ENCODE data around the gene CD9.

CD9 gene

DNA sequence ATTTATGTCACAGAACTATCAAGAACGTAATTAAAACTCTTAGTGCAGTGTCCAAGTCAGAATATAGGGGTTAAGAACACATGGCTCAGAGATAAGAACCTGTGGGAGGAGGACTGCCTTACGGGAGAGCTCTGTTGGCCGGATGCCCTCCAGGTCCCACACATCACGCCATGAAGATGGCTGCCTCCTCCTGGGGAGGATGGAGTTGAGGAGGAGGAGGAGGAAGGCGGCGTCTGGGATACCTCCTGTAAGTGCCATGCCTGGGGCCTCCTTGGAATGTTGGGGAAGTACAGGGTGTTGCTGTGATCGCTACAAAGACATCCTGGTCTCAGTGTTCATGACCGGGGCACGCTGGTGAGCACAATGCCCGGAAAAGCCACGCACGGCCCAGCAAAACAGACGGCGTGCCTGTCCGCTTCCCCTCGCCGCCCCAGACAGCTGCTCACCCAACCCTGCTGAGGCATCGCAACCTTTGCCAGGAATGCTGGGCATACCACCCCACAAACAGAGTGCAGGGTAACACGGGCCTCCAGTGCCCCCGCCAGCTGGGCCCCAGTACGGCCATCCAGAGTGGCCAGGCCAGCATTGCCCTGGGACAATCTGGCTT, 28.7 kb upstream of the CD9 start:
- H3K4me1 Mint-ChIP-seq: peaks cover 32% of the 10 kb centered on the region
- peaks cover 9% of the 10 kb centered on the region for H3K27me3 Mint-ChIP-seq
- H3K36me3 Mint-ChIP-seq: no peaks in the 10 kb centered on the region
- no peak for ATAC-seq
- H3K9me3 Mint-ChIP-seq: no peaks in the 10 kb centered on the region
- no peak overlapping the region for H3K27ac Mint-ChIP-seq
- no peak overlapping the region for H3K4me3 Mint-ChIP-seq

DNA sequence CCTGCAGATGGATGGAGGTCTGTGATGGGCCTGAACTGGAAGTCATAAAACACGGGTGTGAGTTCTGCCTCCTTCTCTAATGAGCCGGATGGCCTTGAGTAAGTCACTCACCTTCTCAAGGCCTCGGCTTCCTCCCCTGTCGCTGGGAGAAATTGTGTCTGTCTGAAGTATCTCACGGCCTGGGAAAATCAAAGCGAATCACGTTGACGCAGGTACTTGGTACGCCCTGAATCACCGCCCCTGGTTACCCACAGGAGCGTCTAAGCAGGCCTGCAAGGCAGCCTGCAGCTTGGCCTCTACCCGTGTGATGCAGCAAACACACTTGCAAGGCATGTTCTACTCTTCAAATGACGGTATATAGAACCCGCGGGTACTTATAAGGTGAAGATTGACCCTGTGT, 28.1 kb upstream of the CD9 start:
- H3K27ac Mint-ChIP-seq: no peak overlapping the region
- peaks cover 26% of the 10 kb centered on the region for H3K4me1 Mint-ChIP-seq
- ATAC-seq: no peak
- H3K27me3 Mint-ChIP-seq: peaks cover 9% of the 10 kb centered on the region
- no peaks in the 10 kb centered on the region for H3K36me3 Mint-ChIP-seq
- no peaks in the 10 kb centered on the region for H3K9me3 Mint-ChIP-seq
- H3K4me3 Mint-ChIP-seq: no peak overlapping the region

DNA sequence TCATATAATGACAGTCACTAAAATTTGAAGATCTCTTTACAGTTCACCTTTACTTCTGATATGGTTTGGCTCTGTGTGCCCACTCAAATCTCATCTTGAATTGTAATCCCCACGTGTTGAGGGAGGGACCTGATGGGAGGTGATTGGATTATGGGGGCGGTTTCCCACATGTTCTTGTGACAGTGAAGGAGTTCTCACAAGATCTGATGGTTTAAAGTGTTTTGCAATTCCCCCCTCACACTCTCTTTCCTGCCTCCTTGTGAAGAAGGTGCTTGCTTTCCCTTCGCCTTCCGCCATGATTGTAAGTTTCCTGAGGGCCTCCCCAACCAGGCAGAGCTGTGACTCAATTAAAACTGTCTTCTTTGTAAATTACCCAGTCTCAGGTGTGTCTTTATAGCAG, 27.3 kb upstream of the CD9 start:
- Mint-ChIP-seq H3K36me3 (no peaks in the 10 kb centered on the region), H3K9me3 (no peaks in the 10 kb centered on the region), H3K4me3 (no peak overlapping the region), H3K4me1 (peaks cover 18% of the 10 kb centered on the region), H3K27ac (no peak overlapping the region), H3K27me3 (peaks cover 9% of the 10 kb centered on the region)
- ATAC-seq: no peak

DNA sequence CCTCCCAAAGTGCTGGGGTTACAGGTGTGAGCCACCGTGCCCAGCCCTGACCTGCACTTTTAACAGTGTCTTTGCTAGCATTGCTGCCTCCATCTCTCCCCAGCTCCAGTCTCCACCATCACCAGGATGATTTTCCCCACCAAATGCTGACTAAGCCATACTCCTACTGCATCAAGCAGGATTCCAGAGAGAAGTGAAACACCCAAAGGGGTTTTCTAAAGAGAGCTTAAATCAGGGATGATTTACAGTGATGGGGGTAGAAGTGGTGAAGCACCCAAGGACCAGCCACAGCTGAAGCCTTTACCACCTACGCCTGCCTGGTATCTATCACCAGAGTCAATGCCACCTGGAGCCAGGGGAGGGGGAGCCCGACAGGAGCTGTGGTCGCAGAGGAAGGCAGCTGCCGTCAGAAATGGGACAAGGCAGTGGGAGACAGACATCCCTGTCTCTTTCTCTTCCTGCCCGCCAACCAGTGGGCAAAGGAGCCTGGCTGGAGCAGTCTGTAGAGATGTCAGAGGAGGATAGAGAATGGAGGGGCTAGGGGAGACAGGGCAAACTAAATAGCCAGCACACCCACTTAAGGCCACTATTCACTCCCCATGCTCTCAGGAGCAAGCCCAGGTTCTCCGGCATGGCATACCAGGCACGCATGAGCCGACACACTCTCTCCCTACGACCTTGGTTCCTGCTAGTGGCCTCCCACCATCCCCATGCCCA, 22.4 kb upstream of the CD9 start:
- no peak for ATAC-seq
- no peaks in the 10 kb centered on the region for H3K4me1 Mint-ChIP-seq
- no peak overlapping the region for H3K27ac Mint-ChIP-seq

DNA sequence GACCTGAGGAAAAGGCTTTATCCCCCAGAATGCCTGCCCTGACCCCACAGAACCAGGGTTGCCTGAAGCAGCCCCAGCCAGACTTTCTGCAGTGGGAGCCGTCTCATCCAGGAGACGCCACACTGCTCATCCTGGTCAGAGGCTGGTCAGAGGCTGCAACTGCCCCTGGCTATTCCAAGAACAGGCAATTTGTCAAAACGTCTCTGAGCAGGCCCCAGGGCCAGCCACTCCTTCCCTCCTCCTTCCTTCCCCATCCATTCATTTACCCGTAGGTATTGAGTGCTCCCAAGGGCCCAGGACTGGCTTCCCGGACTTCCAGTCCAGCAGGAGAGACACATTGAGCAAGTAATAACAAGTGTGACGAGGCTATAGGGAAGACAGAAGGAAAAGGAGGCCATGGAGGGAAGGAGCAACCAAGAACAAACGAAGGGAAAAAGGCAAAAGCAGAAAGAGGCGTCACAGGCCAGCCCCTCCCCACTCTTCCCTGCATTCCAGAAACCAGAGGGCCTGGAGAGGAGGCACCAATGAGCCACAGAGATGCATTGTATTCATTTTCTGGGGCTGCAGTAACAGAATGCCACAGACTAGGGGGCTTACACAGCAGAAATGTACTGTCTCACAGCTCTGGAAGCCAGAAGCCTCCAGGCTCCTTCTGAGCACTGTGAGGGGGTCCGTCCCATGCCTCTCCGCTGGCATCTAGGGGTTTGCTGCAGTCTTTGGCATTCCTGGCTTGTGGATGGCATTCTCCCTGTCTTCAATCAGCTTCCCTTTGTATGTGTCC, 21.0 kb upstream of the CD9 start:
- Mint-ChIP-seq H3K27ac (no peak overlapping the region), H3K9me3 (no peaks in the 10 kb centered on the region), H3K4me3 (no peak overlapping the region), H3K27me3 (no peaks in the 10 kb centered on the region), H3K4me1 (no peaks in the 10 kb centered on the region), H3K36me3 (no peaks in the 10 kb centered on the region)
- no peak for ATAC-seq

More for the DNA sequence above, 22.4 kb upstream of the CD9 start:
- Mint-ChIP-seq H3K9me3 (no peaks in the 10 kb centered on the region), H3K4me3 (no peak overlapping the region), H3K36me3 (no peaks in the 10 kb centered on the region), H3K27me3 (peaks cover 6% of the 10 kb centered on the region)

DNA sequence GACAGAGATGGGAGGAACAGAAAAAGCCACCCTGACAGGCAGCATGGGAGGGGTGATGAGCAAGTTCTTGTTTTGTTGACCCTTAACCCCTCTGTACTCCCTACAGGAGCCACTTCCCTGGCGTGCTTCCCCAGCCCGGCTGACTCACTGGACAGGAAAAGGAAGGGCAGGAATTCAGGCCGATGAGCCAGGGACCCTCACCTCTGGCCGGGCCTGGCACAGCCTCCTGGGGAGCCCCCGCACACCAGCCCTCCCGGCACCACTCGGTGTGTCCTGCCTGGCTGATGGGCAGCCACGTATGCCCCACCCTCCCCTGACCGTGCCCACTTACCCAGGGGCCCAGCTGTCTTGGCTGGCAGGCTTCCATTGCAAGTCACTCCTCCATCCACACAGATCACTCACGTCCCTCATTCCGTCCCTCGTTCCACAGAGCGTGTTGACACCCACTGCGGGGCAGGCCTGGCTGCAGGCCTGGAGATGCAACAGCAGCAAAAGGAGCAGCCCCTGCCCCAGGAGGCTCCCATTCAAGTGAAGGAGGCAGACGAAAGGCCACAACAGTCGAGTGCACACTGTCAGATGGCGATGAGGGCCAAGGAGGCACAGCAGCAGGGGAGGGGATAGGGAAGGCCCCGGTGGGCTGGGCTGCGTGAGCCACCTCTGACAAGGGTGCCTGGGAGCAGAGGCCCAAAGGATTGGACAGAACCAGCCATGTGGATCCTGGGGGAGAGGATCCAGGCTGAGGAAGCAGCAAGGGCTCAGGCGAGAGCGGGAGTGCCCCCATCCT, 19.7 kb upstream of the CD9 start:
- no peak overlapping the region for H3K27ac Mint-ChIP-seq
- no peaks in the 10 kb centered on the region for H3K27me3 Mint-ChIP-seq
- no peak overlapping the region for H3K4me3 Mint-ChIP-seq
- H3K9me3 Mint-ChIP-seq: no peaks in the 10 kb centered on the region
- peak; percentile 39 for ATAC-seq
- H3K4me1 Mint-ChIP-seq: no peaks in the 10 kb centered on the region
- H3K36me3 Mint-ChIP-seq: no peaks in the 10 kb centered on the region

DNA sequence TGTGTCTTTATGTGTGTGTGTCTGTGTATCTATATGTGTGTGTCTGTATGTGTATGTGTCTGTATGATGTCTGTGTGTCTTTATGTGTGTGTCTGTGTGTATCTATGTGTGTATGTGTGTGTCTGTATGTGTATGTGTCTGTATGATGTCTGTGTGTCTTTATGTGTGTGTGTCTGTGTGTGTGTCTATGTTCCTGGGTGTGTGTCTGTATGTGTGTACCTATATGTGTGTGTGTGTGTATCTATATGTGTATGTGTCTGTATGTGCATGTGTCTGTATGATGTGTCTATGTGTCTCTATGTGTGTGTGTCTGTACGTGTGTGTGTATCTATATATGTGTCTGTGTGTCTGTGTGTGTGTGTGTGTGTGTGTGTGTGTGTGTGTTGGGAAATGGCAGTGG, 19.0 kb upstream of the CD9 start:
- ATAC-seq: no peak
- Mint-ChIP-seq H3K36me3 (no peaks in the 10 kb centered on the region), H3K27me3 (peaks cover 4% of the 10 kb centered on the region), H3K9me3 (no peaks in the 10 kb centered on the region), H3K27ac (no peak overlapping the region), H3K4me3 (no peak overlapping the region), H3K4me1 (no peaks in the 10 kb centered on the region)

DNA sequence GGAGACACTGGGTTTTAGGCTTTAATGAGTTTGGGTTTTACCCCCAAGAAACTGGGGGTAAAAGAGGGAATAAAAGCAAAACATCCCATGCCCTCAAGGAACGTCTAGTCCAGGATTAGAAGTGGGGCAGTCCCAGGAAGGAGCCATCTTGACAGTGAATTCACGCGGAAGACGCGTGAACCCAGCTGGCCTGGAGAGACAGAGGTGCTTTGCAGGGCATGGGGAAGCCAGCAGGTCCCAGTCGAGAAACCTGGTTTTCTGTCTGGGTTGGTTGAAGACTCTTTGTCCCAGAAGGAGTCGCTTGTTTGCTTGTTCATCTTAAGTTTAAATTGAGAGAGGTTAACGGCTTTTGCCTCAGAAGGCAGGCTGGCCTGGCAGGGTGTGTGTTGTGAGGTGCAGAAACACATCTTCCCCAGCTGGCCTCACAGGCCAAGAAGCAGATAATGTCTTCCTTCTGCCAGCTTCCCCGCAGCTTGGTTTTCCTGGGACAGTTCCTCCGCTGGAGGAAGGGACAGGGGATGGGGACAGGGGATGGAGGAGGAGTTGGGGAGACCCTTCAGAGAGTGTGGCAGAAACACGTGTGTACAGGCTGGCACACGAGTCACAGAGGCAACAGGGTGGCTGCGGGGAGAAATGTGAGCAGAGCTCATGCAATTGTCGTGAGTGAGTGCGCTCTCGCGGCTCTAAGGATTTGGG, 18.5 kb upstream of the CD9 start:
- Mint-ChIP-seq H3K9me3 (no peaks in the 10 kb centered on the region), H3K4me1 (no peaks in the 10 kb centered on the region), H3K27me3 (peaks cover 10% of the 10 kb centered on the region), H3K4me3 (no peak overlapping the region), H3K27ac (no peak overlapping the region), H3K36me3 (no peaks in the 10 kb centered on the region)
- ATAC-seq: no peak

DNA sequence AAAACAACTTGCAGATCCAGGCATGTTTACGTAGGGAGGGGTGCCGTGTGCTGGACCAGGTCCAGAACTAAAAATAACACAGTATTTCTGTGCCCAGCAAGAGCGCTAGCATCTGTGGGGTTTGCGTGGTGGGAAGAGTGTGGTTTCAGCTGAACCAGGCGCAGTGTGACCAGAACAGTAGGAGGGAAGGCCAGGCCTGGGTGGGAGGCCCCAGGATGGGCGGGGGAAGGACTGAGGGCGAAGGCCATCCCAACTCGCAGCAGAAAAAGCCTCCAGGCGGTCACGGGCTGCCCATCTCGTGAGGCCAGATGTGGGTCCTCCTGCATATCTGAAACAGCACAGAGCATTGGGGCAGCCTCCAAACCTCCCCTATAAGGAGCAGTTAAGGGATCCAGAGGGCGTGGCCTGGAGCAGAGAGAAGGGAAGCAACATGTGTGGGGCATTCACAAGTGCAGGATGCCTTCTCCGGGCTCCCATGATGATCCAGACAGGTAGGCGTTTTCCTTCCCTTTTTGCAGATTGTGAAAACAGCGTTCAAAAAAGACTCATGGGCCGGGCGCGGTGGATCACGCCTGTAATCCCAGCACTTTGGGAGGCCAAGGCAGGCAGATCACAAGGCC, 17.8 kb upstream of the CD9 start:
- ATAC-seq: no peak
- H3K4me3 Mint-ChIP-seq: no peak overlapping the region
- peaks cover 16% of the 10 kb centered on the region for H3K27me3 Mint-ChIP-seq
- H3K36me3 Mint-ChIP-seq: no peaks in the 10 kb centered on the region
- H3K27ac Mint-ChIP-seq: no peak overlapping the region
- H3K9me3 Mint-ChIP-seq: no peaks in the 10 kb centered on the region
- H3K4me1 Mint-ChIP-seq: no peaks in the 10 kb centered on the region

DNA sequence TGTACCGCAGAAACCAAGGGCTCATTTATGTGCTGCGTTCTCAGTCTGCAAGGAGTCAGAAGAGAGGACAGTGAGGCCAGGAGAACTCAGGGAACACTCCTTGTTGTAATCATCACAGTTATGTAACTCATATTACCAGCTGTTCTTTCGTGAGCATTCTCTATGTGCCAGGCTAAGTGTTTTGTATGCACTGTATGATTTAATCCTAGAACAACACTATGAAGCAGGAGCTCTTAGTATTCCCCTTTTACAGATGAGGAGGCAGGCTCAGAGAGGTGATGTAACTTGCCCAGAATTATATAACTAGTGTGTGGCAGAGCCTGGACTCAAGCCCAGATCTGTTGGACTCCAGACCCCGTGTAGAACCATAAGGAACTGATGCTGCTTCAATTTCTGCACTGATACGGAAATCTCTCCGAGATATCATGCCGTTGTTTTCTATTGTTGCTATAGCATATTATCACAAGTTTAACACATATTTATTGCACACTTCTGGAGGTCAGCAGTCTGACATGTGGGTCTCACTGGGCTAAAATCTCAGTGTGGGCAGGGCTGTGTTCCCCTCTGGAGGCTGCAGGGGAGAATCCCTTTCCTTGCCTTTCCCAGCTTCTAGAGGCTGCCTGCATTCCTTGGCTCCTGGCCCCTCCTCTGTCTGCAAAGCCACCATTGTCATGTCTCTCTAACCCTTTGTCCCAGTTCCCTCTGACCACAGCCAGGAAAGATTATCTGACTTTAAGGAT, 16.3 kb upstream of the CD9 start:
- Mint-ChIP-seq H3K4me1 (peaks cover 7% of the 10 kb centered on the region), H3K9me3 (no peaks in the 10 kb centered on the region), H3K27ac (no peak overlapping the region), H3K36me3 (no peaks in the 10 kb centered on the region), H3K4me3 (no peak overlapping the region), H3K27me3 (peaks cover 31% of the 10 kb centered on the region)
- ATAC-seq: no peak

DNA sequence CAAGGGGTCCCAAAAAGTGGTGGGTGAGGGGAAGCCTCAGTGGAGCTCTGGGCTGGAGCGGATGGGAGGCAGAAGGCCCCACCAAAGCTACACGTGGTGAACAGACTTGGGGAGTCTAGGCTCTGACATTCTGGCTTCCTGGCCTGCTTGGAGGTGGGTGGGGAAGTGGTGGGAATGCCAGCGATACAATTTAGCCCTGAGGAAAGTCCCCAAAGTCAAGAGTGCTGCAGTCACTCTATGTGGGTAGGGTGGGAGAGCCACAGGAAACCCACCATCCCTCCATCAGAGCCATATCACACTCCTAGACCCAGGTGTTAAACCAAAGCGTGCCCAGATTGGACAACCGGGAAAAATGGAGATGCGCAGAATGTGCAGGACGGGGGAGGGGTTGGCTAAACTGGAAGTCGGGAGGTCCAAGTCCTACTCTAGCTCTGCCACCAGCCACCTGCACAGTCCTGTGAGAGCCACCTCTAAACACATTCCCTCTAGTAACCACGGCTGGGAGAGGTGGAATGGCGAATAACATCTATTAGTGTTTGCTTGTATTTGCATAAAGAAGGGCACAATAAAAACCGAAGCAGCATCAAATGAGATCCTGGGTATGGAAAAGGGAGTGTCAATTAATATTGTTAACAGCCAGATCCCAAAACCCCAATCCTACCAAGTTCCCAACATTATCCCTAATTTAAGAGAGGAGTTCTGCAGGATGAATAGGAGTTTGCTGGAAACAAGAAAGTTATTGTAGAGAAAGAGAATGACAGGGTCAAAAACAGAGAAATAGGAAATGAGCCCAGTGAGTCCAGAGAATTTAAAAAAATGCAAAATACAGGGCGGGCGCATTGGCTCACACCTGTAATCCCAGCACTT, 14.0 kb upstream of the CD9 start:
- Mint-ChIP-seq H3K4me1 (peaks cover 10% of the 10 kb centered on the region), H3K27me3 (peaks cover 46% of the 10 kb centered on the region), H3K9me3 (no peaks in the 10 kb centered on the region), H3K4me3 (no peak overlapping the region), H3K27ac (no peak overlapping the region), H3K36me3 (no peaks in the 10 kb centered on the region)
- no peak for ATAC-seq

DNA sequence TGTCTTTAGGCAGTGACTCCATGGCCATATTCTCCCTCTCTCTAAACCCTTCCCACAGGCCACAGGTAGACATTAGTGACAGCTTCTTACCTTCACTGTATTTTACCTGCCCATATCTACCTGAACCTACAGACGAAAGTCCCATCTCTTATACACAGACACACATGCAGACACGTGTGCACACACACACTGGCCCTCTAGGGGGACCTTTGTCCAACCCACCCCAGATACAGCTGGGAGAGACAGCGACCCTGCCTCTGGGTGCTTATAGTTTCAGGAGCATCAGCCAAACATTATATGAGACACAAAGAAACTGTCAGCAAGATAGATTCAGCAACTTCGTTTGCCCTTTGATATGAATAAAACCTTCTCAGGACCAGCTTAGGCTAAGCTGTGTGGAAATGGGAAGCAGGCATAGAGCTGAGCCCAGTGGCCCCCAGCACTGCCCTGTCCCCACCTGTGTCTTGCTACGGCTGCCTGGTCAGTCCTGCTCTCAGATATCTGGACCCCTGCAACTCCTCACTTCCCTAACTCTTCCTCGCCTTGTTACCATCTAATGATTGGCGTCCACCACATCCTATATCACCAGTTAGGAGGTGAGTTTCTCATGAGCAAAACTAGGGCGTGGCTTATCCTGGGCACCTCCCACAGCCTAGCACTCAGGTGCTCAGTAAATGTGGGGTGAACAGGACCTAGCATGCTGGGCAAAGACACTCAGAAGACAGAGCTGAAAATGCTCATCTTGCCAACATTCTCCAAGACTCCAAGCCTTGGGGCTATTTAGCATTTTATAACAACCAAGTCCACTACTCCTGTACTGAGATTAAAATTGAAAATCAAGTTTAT, 12.0 kb upstream of the CD9 start:
- peaks cover 24% of the 10 kb centered on the region for H3K4me1 Mint-ChIP-seq
- H3K9me3 Mint-ChIP-seq: no peaks in the 10 kb centered on the region
- H3K4me3 Mint-ChIP-seq: no peak overlapping the region
- ATAC-seq: peak; percentile 17
- peaks cover 65% of the 10 kb centered on the region for H3K27me3 Mint-ChIP-seq
- H3K36me3 Mint-ChIP-seq: no peaks in the 10 kb centered on the region
- no peak overlapping the region for H3K27ac Mint-ChIP-seq

Measured in stimulated activated memory B cell treated with anti-CD40 and anti-IgM and Interleukin-4, amounts not matched to agents 10 μg/mL and 1 μg/mL and 100 μg/mL, for 72 hours (primary cell).